Hematopoietic multipotent progenitor cell treated with erythropoietin and hydrocortisone succinate and interleukin-3 and kit ligand, for 8 days (in vitro differentiated cells): ENCODE measurements around the gene SHROOM3.

ENCODE experiments used
- DNase-seq: peaks from one replicate; pipeline ENCODE4 v3.0.0-alpha.2; 2015

Gene SHROOM3

GRCh38 chr4:76571274-76571673 lies 136.2 kb downstream of the SHROOM3 start:
- DNase-seq = no peak

- no peak for DNase-seq
These were observed 137.2 kb downstream of the SHROOM3 start for GRCh38 chr4:76572224-76572623.

GRCh38 chr4:76576824-76577223 lies 141.8 kb downstream of the SHROOM3 start:
- DNase-seq = no peak

GRCh38 chr4:76578002-76578560 lies 143.1 kb downstream of the SHROOM3 start:
- no peak for DNase-seq

- no peak for DNase-seq
These were observed 144.8 kb downstream of the SHROOM3 start for GRCh38 chr4:76579596-76580375.

GRCh38 chr4:76581077-76581962 lies 146.3 kb downstream of the SHROOM3 start:
- no peak for DNase-seq

- no peak for DNase-seq
These were observed 147.2 kb downstream of the SHROOM3 start for GRCh38 chr4:76582074-76582816.

- no peak for DNase-seq
These were observed 147.7 kb downstream of the SHROOM3 start for GRCh38 chr4:76582817-76583087.

- no peak for DNase-seq
These were observed 149.5 kb downstream of the SHROOM3 start for GRCh38 chr4:76584241-76585152.

GRCh38 chr4:76585272-76585671 lies 150.2 kb downstream of the SHROOM3 start:
- DNase-seq = no peak

- DNase-seq = no peak
These were observed 150.9 kb downstream of the SHROOM3 start for GRCh38 chr4:76585897-76586360.

GRCh38 chr4:76588274-76588673 lies 153.2 kb downstream of the SHROOM3 start:
- no peak for DNase-seq

GRCh38 chr4:76589402-76589801 lies 154.4 kb downstream of the SHROOM3 start:
- DNase-seq = no peak

GRCh38 chr4:76589872-76590797 lies 155.1 kb downstream of the SHROOM3 start:
- DNase-seq = no peak

- no peak for DNase-seq
These were observed 155.8 kb downstream of the SHROOM3 start for GRCh38 chr4:76590798-76591281.

GRCh38 chr4:76591992-76592391 lies 157.0 kb downstream of the SHROOM3 start:
- DNase-seq = no peak

- no peak for DNase-seq
These were observed 157.4 kb downstream of the SHROOM3 start for GRCh38 chr4:76592460-76592859.

- no peak for DNase-seq
These were observed 159.1 kb downstream of the SHROOM3 start for GRCh38 chr4:76594173-76594572.

- DNase-seq = no peak
These were observed 160.4 kb downstream of the SHROOM3 start for GRCh38 chr4:76595435-76595834.

GRCh38 chr4:76596713-76597112 lies 161.7 kb downstream of the SHROOM3 start:
- no peak for DNase-seq
